ENCODE measurements around the gene ZNF460. TPM values are rescaled to one million over a fixed set of nuclear protein-coding genes. Genes with fewer than 3 reads are reported as not detected.

ZNF460 gene
- polyA plus RNA-seq, 1 of the 3 experiments (the other 2 are of a cell fraction), result 2.4 TPM

DNA sequence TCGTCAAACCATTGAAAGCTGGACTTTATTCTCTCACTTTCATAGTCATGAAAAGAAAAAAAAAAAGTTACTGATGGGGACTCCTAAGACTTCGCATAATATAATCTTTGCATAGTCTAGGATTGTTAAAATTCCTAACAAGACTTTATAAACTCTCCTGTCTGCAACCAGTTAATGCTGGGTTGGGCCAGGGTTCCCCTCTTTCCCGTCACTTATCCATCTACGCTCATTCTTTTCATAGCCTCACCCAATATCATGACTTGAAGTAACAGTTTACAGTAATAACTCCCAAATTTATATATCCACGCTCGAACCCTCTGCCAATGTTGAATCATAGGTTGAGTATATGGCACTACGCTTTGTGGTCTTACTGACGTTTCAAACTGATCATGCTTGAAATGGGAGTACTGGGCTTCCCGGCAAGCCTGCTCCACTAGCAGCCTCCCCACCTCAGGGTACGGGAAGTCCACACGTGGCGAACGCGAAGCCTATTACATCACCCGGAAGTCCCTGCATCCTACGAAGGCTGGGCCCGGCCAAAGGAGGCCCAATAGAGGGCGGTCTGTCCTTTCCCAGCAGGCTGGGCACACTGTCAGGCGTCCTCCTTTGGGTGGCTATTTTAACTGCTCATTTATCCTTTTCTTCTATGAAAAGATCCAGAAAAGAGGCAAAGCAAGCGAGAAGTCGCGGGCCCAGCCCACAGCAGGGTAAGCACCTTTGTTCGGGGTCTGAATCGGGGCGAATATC is 694 bp upstream of the ZNF460 start (continued):
- TF ChIP-seq, protein P1, sequence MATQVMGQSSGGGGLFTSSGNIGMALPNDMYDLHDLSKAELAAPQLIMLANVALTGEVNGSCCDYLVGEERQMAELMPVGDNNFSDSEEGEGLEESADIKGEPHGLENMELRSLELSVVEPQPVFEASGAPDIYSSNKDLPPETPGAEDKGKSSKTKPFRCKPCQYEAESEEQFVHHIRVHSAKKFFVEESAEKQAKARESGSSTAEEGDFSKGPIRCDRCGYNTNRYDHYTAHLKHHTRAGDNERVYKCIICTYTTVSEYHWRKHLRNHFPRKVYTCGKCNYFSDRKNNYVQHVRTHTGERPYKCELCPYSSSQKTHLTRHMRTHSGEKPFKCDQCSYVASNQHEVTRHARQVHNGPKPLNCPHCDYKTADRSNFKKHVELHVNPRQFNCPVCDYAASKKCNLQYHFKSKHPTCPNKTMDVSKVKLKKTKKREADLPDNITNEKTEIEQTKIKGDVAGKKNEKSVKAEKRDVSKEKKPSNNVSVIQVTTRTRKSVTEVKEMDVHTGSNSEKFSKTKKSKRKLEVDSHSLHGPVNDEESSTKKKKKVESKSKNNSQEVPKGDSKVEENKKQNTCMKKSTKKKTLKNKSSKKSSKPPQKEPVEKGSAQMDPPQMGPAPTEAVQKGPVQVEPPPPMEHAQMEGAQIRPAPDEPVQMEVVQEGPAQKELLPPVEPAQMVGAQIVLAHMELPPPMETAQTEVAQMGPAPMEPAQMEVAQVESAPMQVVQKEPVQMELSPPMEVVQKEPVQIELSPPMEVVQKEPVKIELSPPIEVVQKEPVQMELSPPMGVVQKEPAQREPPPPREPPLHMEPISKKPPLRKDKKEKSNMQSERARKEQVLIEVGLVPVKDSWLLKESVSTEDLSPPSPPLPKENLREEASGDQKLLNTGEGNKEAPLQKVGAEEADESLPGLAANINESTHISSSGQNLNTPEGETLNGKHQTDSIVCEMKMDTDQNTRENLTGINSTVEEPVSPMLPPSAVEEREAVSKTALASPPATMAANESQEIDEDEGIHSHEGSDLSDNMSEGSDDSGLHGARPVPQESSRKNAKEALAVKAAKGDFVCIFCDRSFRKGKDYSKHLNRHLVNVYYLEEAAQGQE (IDR thresholded peaks at IDR 0.05; ENCODE audit: low read depth, low read length), result peak; percentile 24; the same call in 1 of the 2 replicates

- CTCF ChIA-PET, result no interaction called here
- 1% methylated on average over 6 of the region's 6 CpGs for WGBS (ENCODE audit: low lambda C conversion rate)
Measured at GRCh38 chr19:57280962-57281400, 696 bp downstream of the ZNF460 start.

GRCh38 chr19:57282011-57282643 is 1.8 kb downstream of the ZNF460 start:
- CTCF ChIA-PET, result no interaction called here
- H3K79me2 ChIP-seq (ENCODE audit: insufficient read depth), result peaks cover 77% of the 10 kb centered on the region
- peaks cover 34 to 36% of the 10 kb centered on the region in 2 experiments for H3K36me3 ChIP-seq (replicated peaks in 1 of 2; ENCODE audit: control insufficient read depth in 1 of 2, insufficient read depth in 2 of 2, low read length in 1 of 2)
- peaks cover 0 to 9% of the 10 kb centered on the region in 2 experiments; a peak in 2 of 4 replicates for H3K4me1 ChIP-seq (ENCODE audit: control insufficient read depth in 1 of 2, insufficient read depth in 2 of 2, low read depth in 1 of 2, low read length in 1 of 2)
- WGBS (ENCODE audit: low lambda C conversion rate), result 66% methylated on average over 5 of the region's 5 CpGs
- peak overlapping the region; percentile 66 to 75 for H3K4me3 ChIP-seq (ENCODE audit: low read depth in 2 of 2, low read length in 1 of 2)
- POLR2A ChIA-PET, result no interaction called here
- H3F3A ChIP-seq (replicated peaks; ENCODE audit: insufficient read depth), result peaks cover 8% of the 10 kb centered on the region
- no peak for DNase-seq
- H3K9me3 ChIP-seq, result no peaks in the 10 kb centered on the region
- H3K27ac ChIP-seq (ENCODE audit: low read depth in 2 of 2, low read length in 1 of 2), result no peak overlapping the region
- H4K20me1 ChIP-seq (ENCODE audit: insufficient read depth), result peaks cover 52% of the 10 kb centered on the region
- no peak overlapping the region for H2AFZ ChIP-seq (ENCODE audit: low read depth)
- peak overlapping the region; percentile 94 for H3K4me2 ChIP-seq
- H3K9me2 ChIP-seq, result no peaks in the 10 kb centered on the region
- H3K27me3 ChIP-seq (ENCODE audit: insufficient read depth), result no peaks in the 10 kb centered on the region
- no peak overlapping the region for H3K9ac ChIP-seq
- TF ChIP-seq IRF3 (IDR thresholded peaks at IDR 0.05; ENCODE audit: low read depth, low read length), result no peak
- TF ChIP-seq NFIC (IDR thresholded peaks at IDR 0.05; ENCODE audit: borderline replicate concordance), result no peak
- no peak for TF ChIP-seq POLR2AphosphoS5 (IDR thresholded peaks at IDR 0.05; ENCODE audit: low read depth, low read length)
- no peak for TF ChIP-seq CHD2 (IDR thresholded peaks at IDR 0.05; ENCODE audit: low read length, partially characterized antibody)
- TF ChIP-seq YY1 (IDR thresholded peaks at IDR 0.05; ENCODE audit: low read depth), result no peak
- TF ChIP-seq RAD21 (IDR thresholded peaks at IDR 0.05; ENCODE audit: low read length), result no peak
- TF ChIP-seq FOXM1 (IDR thresholded peaks at IDR 0.05; ENCODE audit: low read depth), result no peak
- TF ChIP-seq RCOR1 (IDR thresholded peaks at IDR 0.05; ENCODE audit: low read length), result no peak
- no peak for TF ChIP-seq RFX5 (IDR thresholded peaks at IDR 0.05; ENCODE audit: low read length)
- TF ChIP-seq, protein P2, sequence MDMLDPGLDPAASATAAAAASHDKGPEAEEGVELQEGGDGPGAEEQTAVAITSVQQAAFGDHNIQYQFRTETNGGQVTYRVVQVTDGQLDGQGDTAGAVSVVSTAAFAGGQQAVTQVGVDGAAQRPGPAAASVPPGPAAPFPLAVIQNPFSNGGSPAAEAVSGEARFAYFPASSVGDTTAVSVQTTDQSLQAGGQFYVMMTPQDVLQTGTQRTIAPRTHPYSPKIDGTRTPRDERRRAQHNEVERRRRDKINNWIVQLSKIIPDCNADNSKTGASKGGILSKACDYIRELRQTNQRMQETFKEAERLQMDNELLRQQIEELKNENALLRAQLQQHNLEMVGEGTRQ (IDR thresholded peaks at IDR 0.05; ENCODE audit: borderline replicate concordance, low read depth, low read length), result no peak
- TF ChIP-seq EZH2phosphoT487 (IDR thresholded peaks at IDR 0.05; ENCODE audit: borderline replicate concordance, low read depth), result no peak

More at GRCh38 chr19:57280962-57281400, 696 bp downstream of the ZNF460 start:
- Histone ChIP-seq H3K36me3 (replicated peaks in 1 of 2; ENCODE audit: control insufficient read depth in 1 of 2, insufficient read depth in 2 of 2, low read length in 1 of 2) (peaks cover 23 to 27% of the 10 kb centered on the region in 2 experiments), H3K4me2 (peak overlapping the region; percentile 94), H3K4me1 (ENCODE audit: control insufficient read depth in 1 of 2, insufficient read depth in 2 of 2, low read depth in 1 of 2, low read length in 1 of 2) (peaks cover 0 to 9% of the 10 kb centered on the region in 2 experiments; a peak in 2 of 4 replicates), H3K27ac (ENCODE audit: low read depth in 2 of 2, low read length in 1 of 2) (peak overlapping the region; percentile 87 to 99), H3K79me2 (ENCODE audit: insufficient read depth) (peaks cover 66% of the 10 kb centered on the region), H3K9me3 (no peaks in the 10 kb centered on the region), H4K20me1 (ENCODE audit: insufficient read depth) (peaks cover 41% of the 10 kb centered on the region), H3F3A (replicated peaks; ENCODE audit: insufficient read depth) (peaks cover 8% of the 10 kb centered on the region), H3K9me2 (no peaks in the 10 kb centered on the region), H3K27me3 (ENCODE audit: insufficient read depth) (no peaks in the 10 kb centered on the region), H3K4me3 (ENCODE audit: low read depth in 2 of 2, low read length in 1 of 2) (peak overlapping the region; percentile 66 to 75), H3K9ac (peak overlapping the region; percentile 95), H2AFZ (ENCODE audit: low read depth) (no peak overlapping the region)
- POLR2A ChIA-PET, result no interaction called here
- TF ChIP-seq MEF2A (IDR thresholded peaks at IDR 0.05; ENCODE audit: borderline replicate concordance, low read depth) (no peak), IRF3 (IDR thresholded peaks at IDR 0.05; ENCODE audit: low read depth, low read length) (no peak)
- peak; percentile 14 for DNase-seq

Measured in SK-N-SH (cell line).